Fibroblast of skin of left biceps (primary cell): Measurements from ENCODE around the gene PIEZO1.
A peak's percentile ranks its signal among the peaks of the same experiment; 100 is the strongest.

Source experiments
- DNase-seq, 2 experiments: peaks; one replicate each; pipeline ENCODE4 v3.0.0-alpha.2; 2013; ENCODE audit warnings: low read depth in 2 of 2

PIEZO1 gene

DNA sequence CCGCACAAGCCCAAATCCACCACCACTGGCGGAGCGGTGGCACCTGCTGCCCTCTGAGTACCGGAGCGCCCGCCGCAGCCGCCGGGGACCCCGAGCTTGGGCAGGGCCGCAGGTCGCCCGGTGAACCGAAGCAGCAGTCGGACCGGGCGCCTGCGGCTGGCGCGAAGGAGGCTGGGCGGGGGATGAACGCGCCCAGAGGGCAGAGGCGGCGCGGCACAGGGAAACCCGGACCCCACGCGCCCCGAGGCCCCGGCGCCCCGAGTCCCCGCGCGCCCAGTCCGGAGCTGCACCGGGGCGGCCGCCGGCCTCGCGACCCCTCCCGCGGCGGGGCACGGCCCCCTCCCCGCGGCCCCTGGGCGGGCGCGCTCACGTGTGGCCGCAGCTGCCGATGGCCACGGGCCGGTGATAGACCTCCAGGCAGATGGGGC is 79.2 kb downstream of the PIEZO1 start:
- DNase-seq = no peak

DNA sequence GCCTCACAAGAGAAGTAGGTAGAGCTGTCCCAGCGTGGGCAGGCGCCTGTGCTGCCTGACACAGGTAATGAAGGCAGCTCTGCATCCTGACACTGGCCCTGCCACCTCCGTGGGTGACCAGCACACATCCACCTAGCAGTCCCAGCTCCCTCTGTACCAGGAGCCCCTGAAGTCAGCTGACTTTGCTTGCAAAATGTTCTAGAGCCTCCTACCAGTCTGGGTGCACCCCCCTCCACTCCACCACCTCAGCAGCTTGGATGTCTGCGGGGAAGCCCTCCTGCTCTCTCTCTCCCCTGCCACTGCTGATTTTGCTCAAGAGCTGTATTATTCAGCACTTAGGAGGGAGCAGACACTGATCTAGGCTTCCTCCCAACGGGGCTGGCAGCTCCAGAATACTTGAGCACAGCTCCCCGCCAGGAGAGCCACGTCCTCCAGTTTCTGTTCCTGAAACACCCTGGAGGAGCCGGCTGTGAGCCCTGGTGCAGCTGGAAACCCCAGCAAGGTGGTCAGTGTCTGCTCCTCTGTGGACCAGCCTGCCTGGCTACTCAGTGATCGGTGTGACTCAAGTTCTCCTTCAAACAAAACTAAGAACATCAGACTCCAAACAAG is 79.8 kb downstream of the PIEZO1 start:
- no peak for DNase-seq

DNA sequence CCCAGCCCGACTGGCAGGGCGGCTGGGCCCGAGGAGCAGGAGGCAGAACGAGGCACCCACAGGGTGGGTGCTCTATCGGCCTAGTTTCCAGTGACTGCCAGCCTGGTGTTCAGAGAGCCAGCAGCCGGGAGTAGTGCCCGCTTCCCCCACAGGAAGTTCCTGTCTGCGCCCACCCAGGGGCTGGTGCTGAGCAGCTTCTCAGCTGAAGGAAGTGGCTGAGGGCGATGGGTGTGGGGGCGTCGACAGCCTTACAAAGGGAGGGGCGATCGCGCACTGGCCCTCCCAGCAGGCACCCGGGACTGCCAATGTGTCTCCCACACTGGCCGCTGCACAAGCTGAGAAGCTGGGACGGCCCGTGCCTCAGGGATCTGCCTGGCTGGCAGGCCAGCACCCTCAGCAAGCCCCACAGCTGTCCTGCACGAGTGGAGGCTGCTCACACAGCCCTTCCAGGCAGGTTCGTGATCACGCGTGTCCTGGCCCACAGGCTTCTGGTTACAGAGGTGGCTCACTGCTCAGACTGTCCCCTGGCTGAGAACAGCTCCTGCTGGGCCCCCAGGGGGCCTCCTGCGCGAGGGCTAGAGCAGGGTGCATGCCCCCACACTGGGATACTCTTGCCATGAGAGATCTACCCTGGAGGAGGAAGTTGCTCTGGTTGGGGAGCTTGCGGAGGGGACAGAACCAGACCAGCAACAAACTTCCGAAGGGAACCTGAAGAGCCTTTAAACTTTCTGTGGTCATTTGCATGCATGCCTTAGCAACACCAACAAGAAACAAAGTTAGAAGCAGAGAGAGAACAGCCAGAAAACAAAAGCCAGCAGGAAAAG is 81.3 kb downstream of the PIEZO1 start:
- no peak for DNase-seq

DNA sequence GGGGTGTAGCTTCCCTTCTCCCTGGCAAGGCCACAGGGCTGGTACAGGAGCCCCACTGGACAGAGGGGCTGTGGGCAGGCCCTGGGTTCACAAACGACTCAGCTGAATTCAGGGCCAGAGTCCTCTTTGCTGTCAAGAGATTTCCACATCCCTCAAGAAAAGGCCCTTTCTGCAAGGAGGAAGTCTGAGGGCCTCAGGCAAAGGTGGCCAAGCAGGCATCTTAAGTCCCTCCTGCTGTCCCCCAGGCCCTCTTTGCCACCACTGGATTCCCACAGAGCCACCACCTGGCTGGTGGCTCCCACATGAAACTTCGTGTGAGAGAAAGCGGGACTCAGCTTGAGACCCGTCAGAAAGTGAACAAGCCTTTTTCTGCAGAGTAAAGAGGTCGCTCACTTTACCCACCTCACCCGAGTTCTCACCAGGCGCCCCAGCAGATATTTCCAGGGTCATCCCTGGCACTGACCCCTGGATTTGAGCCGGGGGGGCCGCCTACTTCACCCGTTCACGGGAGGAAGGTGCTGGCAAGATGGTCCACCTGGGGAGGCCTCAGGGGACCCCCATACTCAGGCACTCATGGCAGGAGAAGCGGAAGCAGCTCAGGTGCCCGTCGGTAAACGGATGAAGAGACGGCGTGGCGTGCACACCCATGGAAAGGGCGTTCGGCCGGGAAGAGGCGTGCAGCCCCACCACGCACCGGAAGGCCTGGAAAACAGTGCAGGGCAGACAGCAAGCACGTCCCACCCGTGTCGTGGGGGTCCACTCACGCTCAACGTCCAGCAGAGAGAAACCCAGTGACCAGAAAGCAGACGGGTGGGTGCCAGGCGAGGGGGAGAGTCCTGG is 82.4 kb downstream of the PIEZO1 start:
- DNase-seq = no peak

DNA sequence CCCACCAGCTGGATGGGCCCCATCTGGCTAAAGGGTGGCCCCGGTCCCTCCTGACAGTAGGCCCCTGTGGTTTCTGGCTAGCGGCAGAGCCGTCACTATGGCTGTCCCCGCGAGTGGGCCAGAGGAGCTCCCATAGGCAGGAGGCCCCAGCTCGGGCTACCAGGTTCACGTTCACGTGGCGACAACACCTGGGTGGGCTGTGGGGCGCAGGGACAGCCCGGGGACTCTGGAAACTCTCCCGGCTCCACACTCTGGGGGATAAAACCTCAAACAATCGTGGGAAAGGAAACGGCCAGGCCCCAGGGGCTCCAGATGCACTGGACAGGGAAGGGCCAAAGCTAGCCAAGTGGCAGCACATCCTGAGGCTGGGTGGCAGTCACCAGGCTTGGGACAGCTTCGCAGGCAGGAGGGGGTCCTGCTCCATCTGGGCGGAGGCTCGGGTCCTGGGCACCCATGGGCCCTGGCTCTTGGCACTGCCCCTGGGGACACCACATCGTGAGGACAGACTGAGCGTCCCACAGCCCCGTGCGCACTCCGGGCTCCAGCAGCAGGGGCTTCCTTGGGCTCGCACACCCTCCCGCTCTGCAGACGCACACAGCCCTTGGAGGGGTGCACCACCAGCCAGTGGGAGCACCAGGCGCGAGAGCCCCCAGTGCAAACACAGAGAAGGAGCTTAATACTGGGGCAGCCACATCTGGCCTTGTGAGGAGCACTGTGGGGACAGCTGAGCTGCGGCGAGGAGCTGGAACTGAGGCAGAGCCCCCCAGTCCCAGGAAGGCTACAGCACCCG is 83.2 kb downstream of the PIEZO1 start:
- DNase-seq = no peak

DNA sequence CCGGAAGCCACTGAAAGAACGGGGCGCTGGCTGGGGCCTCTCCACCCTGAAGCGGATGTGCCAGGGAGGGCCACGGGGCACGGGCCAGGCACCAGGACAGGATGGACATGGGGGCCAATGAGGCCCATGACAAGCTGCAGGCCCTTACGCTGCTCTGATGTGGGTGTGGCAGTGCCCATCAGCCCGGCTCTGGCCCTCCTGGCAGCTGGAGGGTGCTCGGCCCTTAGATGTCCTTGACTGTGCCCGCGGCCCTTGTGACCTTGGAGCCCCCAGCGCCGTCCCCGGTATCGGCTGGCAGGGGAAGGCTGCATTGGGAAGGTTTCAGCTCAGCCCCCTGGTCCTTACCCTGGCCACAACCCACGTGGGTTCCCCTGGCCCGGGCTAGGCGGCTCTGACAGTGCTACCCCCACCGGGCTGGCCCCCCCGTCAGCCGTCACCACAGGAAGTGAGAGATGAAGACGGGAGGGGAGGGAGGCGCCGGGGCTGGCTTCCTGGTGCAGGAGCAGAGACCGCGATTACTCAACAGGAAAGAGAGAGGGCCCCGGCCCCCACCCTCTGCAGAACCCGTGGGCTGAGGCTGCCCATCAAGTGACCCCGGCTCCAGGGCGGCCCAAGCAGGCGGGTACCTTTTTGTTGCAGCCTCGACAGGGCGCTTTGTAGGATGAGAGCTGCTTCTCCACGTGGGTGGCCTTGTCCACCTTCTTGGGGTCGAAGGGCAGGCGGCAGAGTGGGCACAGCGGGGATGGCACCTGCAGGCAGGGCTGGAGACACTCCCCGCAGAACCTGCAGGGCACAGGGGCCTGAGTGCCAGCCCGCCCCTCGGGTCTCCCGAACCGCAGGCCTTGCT is 84.2 kb downstream of the PIEZO1 start:
- DNase-seq = peak; percentile 30 to 32

DNA sequence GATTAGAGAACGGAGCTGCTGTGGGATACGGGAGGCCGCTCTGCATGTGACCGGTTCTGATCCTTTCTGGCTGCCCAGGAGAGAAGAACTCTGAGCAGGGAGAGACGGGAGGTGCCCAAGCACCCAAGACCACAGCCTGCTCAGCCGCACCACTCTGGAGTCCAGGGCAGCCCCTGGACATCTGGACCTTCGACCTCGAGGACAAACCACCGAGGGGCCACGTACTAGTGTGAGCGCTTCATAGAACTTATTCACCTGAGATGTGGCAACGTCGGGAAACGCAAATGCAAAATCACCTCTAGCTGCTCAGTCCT is 84.7 kb downstream of the PIEZO1 start:
- DNase-seq = no peak

DNA sequence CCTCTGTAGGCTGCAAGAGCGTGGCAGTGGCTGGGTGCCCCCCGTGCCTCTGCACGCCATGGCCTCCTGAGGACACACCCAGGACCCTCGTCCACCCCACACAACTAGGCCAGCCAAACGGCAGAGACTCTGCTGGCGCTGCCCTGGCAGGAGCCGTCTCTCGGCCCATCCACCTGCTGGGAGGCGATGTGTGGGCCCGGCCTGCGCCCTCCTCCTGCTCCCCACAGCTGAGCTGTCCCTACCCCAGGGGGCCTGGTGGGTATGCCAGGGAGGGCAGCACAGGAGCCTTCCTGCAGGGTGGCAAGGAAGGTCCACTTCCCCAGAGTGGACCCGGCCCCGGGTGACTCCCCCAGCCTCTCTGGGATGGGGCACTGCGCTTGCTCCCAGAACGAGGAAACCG is 85.8 kb downstream of the PIEZO1 start:
- DNase-seq = no peak

DNA sequence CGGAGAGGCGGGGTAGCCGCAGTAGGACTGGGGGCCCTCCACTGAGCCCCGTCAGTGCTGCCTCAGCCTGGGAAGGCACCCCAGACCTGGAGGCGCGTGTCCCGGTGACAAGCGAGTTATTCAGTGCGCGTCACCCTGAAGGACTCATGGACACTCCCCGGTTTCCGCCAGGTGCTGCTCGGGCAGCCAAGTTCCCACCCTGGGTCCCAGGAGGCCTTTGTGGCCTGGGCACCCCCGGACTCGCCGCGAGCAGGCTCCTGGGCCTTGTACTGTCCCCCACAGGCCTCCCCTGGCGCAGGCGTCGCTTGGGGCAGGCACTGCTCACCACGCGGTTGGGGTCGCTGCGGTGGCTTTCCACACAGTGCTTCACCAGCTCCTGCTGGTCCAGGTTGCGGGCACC is 86.4 kb downstream of the PIEZO1 start:
- DNase-seq = no peak

DNA sequence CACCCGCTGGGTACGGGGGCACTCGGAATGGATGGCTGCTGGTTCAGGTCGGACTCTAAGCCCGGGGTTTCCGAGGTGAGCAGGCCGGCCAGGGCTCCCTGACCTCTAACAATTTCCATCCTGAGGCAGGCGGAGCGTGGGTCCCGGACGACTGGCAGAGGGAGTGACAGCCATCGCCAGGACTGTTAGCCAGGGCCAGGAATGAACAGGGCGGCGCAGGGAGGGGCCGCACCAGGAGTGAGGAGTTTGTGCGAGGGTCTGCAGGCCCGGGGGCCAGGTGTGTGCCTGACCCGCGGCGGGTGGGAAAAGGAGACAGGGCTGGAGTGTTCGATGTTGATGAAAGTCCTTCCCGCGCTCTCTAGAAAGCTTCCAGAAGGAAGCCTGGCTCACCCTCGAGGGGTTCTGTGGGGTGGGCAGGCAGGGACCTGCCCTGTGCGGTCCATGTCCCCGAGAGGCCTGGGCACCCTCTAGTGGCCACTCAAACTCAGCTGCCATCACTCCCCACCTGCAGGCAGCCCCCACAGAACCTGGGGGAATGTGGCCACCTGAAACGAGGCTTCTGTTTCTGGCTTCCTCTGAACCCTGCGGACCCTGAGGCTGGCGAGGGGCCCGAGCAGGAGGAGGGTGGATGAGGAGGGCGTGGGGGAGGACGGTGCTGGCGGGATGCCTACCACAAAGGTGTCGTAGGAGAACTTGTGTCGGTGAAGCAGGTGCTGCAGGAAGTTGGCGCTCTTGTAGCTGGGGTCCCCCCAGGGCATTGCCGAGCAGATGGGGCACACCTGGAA is 87.0 kb downstream of the PIEZO1 start:
- no peak for DNase-seq

DNA sequence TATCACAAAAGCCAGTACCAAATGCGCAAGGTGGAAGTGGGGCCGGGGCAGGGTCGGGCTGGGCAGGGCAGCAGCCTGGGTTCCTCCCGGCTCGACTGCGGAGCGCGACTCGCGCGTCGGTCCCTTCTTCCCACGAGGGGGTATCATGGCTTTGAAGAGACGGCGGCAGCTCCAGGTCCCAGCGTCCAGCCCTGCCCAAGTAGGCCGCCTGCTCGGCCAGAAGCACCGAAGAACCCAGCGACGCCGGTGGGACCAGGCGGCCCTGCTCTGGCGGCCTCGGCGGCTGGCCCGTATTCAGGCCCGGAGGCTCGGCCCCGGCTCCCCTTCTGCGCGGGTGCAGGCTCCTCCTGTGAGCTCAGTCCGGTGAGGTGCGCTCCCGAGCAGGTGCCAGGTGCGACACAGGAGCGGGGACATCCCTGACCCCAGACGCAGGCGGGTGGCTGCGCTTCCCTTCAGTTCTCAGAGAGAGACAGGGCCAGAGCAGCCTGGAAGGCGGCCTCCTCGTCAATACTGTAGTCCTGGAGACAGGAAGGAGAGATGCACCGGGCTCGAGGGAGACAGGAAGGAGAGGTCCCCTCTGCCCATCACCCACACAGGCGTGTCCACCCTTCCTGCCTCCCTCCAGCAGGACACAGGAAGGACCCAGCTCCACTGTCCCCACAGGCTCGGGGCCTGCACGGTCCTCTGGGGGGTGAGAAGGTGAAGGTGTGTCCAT is 87.7 kb downstream of the PIEZO1 start:
- DNase-seq = no peak

DNA sequence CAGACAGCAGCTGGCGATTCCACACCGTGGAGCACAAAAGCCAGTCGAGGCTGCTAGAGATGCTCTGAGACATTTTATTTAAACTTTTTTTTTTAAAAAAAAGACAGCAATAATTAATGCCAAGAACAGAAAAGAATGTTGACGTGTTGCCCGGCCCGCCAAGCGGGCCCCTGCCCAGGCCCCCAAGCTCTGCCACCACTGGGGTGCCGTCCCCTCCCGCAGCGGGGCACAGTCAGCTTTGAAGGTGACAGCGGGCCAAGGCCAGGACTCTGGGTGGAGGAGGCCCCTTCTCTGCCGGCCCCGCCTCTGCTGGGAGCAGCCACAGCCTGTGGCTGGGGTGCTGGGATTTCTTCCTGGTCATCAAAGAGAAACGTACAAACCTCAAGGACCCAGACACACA is 88.6 kb downstream of the PIEZO1 start:
- no peak for DNase-seq

DNA sequence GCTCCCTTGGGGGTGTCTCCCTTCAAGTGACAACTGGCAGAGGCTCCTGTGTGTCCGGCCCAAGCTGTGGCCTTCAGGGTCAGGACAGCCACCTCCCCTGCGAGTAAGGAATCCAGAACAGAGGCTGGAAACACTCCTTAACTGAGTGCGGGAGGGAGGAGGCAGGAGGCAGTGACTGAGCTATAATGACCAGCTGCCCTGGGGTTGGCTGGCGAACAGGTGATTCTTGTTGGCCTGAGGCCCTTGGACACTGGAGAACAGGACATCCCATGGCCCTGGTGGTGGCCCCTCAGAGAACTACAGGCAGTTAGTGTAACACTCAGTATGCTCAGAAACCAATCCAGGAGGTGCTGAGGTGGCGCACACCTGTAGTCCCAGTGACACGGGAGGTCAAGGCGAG is 89.3 kb downstream of the PIEZO1 start:
- DNase-seq = no peak

DNA sequence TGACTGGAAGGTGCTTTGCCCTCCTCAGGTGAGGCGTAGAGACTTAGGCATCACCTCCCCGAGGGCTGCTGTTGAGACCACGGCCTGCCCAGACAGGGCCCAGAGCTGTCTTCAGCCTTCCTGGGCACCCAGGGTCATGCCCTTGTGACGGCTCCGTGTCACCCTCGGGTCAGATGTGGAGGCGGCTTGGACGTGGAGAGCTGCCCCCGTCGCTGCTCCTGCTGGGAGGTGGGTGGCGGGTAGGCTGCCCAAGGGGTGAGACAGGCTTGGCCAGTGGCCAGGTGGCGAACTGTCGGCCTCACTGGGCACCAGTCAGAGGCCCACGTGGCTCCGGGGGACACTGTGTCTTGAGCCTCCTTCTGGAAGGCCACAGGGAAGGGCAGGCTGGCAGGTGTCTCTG is 89.8 kb downstream of the PIEZO1 start:
- no peak for DNase-seq

DNA sequence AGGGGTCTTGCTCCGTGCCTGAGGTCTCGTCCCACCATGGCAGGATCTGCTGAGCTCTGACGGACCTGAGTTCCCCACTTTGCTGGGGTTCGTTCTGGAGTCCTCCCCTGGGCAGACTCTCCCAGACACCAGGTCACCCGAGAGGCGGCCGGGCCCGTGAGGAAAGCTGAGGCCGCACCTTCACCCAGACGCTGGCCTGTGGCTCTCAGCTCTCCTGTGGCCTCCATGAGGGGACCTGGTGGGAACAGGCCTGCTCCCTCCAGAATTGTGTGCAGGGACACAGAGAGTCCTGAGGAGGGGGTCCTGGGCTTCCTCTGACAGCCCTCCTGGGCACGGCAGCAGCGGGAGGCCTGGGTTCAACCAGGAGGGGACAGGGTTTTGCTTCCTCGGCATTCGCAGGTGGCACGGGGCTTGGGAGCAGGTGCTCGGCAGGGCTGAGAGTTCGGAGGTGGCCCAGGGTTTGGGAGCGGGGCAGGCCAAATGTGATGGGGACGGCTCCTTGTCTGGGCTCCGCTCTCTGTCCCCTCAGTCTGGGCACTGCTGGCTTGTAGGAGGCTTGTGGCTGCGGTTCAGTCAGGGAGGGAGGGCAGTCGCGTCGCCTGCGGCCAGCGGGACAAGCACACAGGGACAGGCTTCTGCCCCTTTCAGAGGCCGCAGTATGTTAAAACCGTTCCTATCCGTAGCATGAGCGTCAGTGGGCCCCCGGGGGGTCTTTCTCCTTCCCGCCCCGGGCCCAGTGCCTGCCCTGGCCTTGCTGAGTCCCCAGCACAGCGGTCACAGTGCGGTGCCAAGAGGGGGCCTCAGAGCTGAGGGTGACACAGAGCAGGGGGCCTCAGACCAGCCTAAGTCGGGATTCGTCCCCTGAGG is 90.6 kb downstream of the PIEZO1 start:
- DNase-seq = no peak

DNA sequence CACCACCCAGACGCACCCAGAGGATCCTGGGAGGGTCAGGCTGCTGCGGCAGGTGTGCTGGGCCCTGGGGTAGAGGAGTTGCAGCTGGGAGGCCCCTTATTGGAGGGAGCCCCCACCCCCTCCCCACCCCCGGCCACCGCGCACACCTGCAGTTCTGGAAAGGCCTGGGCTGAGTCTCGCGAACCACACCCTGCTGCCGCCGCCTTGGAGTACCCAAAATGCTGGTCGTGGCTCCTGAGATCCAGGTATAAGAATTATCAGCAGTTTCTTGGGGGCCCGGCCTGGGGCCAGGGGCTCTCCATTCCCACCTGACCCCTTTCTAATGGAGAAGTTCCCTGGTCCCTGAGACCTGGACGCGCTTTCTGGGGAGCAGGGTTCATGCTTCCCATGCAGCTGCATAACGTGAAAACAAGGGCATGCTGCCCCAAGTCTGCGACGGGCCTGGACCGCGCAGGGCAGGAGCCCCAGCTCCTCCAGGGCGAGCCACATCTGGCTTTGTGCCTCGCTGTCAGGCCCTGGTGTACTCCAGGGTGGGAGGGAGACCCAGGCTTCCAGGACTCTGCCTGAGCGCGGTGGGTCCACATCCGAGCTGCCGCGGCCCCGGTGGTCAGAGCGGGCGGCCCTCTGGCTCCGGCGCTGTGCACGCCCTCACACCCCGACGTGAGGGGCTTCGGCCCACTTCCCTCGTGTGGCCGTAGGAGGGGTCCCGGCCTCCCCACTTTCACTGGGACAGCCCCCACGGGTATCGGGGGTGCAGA is 91.4 kb downstream of the PIEZO1 start:
- DNase-seq = no peak

DNA sequence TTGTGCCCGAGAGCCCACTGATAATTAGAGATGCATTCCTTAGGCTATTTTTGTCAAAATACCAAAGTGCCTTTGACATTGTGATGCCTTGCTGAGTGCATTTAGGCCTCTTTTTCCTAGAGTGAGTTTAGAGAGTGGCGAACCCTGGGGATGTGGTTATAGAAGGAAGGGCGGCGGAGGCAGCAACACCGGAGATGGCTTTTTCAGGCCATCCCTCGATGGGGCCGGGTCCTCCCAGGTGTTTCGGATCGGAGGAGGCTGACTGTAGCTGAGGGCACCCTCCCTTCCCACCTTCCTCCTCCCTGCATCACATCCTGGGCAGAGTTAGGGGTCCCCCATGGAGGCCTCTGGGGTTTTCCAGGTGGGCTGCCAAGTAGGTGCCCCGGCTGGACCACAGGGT is 92.2 kb downstream of the PIEZO1 start:
- no peak for DNase-seq
